OCI-LY3 (cell line): Measurements from ENCODE around the gene CDHR3.

Experiments used
- EZH2phosphoT487 ChIP-seq: fragments of 200-600 bp; shearing (Covaris generic); IDR thresholded peaks from 2 replicates; pipeline ENCODE4 v1.6.1; 2018; ENCODE audit warnings: antibody characterized with exemption, mixed run types, low read depth
- TF ChIP-seq, protein P1 (sequence below): fragments of 200-600, 300-600 bp; sonication (generic); IDR thresholded peaks from 2 replicates; pipeline ENCODE4 v1.5.1; 2014; ENCODE audit warnings: antibody characterized with exemption, low read length, low read depth

DNA sequence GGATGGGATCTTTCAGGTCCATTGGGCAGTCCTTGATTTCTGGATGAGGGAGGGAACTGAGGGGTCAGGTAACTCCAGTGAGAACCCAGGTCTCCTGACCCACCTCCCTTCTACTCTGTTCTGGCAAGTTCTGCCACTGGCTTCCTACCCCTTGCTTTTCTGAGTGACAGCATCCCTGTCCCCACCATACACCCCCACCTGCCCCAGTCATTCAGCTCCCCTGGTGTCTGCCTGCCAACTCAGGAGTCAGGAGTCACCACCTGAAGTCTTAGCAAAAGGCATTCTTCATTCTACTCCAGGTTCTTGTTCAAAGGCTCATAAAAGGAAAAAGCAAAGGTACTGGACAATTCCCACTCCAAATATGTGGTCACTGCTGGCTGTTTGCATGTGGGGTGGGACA is 26.6 kb downstream of the CDHR3 start:
- TF ChIP-seq, protein P1, sequence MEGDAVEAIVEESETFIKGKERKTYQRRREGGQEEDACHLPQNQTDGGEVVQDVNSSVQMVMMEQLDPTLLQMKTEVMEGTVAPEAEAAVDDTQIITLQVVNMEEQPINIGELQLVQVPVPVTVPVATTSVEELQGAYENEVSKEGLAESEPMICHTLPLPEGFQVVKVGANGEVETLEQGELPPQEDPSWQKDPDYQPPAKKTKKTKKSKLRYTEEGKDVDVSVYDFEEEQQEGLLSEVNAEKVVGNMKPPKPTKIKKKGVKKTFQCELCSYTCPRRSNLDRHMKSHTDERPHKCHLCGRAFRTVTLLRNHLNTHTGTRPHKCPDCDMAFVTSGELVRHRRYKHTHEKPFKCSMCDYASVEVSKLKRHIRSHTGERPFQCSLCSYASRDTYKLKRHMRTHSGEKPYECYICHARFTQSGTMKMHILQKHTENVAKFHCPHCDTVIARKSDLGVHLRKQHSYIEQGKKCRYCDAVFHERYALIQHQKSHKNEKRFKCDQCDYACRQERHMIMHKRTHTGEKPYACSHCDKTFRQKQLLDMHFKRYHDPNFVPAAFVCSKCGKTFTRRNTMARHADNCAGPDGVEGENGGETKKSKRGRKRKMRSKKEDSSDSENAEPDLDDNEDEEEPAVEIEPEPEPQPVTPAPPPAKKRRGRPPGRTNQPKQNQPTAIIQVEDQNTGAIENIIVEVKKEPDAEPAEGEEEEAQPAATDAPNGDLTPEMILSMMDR: no peak
- TF ChIP-seq EZH2phosphoT487: no peak
